Muscle of leg (tissue), 11 donors: ENCODE results near the gene SEL1L. TPM values are rescaled to one million over a fixed set of nuclear protein-coding genes. Genes with fewer than 3 reads are reported as not detected.

ENCODE experiments used
- DNase-seq: peaks from one replicate; pipeline ENCODE4 v3.0.0; 2013
- H3K27ac ChIP-seq: one replicate; pipeline ENCODE4 v1.5.1; 2013; ENCODE audit warnings: mild to moderate bottlenecking, low read length, control low read depth
- H3K27me3 ChIP-seq: one replicate; pipeline ENCODE4 v1.6.1; 2013; ENCODE audit warnings: low read length; ENCODE audit not compliant: control insufficient read depth, insufficient read depth
- H3K36me3 ChIP-seq: one replicate; pipeline ENCODE4 v1.6.1; 2013; ENCODE audit warnings: low read length; ENCODE audit not compliant: control insufficient read depth, insufficient read depth
- H3K4me1 ChIP-seq: one replicate; pipeline ENCODE4 v1.6.1; 2013; ENCODE audit warnings: low read length; ENCODE audit not compliant: control insufficient read depth, insufficient read depth
- H3K4me3 ChIP-seq: one replicate; pipeline ENCODE4 v1.5.1; 2013; ENCODE audit warnings: low read length, control low read depth
- H3K9me3 ChIP-seq: replicated peaks from 2 replicates; pipeline ENCODE4 v1.6.1; 2013; ENCODE audit warnings: low read depth, low read length; ENCODE audit not compliant: control insufficient read depth
- WGBS: methylation state at CpG from one replicate; pipeline ENCODE4 v1.1.5; 2013; ENCODE audit warnings: missing lambda C conversion rate; ENCODE audit not compliant: insufficient coverage; 5-methylcytosine and 5-hydroxymethylcytosine counted together
- polyA plus RNA-seq, 8 donors: library from polyadenylated mRNA; unstranded; fragments of 120-200 nt; gene quantifications; one replicate each; pipeline versions ENCODE4 v1.2.1 to v1.2.3, GENCODE V29; 2013; ENCODE audit warnings: inconsistent platforms in 1 of 8, low replicate concordance in 1 of 8; ENCODE audit not compliant: insufficient read length in 8 of 8, insufficient read depth in 1 of 8
- total RNA-seq: library from RNA; stranded (reverse); fragments of 120-200 nt; gene quantifications from one replicate; pipeline ENCODE4 v1.2.4, GENCODE V29; 2013

Gene SEL1L
- total and polyA plus RNA-seq, 9 donors: 22.2 to 48.1 (median 36.1) TPM

DNA sequence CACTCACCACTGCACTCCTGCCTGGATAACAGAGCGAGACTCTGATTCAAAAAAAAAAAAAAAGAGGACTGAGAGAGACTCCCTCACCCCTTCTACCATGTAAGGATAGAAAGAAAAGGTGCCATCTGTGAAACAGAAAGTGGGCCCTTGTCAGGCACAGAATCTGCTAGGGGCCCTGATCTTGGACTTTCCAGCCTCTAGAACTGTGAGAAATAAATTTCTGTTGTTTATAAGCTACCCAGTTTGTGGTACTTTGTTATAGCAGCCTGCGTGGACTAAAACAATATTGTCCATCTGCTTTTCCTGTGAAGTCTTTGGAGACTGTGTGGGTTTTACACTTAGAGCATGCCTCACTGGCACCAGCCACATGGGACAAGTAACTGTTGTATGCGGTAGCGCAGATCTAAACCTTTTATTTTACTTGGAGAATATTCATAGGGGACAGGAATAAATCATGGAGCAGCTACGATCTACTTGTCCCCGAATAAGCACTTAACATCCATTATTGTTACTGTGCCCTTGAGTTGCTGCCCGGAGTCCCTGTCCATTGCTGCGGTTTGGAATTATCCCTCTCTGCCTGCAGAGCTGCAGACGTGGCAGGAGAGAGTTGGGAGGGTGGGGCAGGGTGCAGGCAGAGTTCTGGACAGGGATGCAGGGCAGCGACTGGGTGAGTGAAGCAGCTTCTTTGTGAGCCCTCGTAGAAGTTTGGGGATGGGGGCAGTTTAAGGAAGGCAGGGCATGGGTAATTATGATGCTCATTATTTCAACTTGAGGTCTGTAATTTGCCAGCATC lies 81.1 kb downstream of the SEL1L start:
- Histone ChIP-seq H3K4me3 (no peak overlapping the region), H3K9me3 (no peaks in the 10 kb centered on the region), H3K4me1 (peaks cover 33% of the 10 kb centered on the region), H3K36me3 (no peaks in the 10 kb centered on the region), H3K27ac (no peak overlapping the region), H3K27me3 (no peaks in the 10 kb centered on the region)
- 65% methylated on average over 4 of the region's 11 CpGs for WGBS
- DNase-seq: peak; percentile 34

DNA sequence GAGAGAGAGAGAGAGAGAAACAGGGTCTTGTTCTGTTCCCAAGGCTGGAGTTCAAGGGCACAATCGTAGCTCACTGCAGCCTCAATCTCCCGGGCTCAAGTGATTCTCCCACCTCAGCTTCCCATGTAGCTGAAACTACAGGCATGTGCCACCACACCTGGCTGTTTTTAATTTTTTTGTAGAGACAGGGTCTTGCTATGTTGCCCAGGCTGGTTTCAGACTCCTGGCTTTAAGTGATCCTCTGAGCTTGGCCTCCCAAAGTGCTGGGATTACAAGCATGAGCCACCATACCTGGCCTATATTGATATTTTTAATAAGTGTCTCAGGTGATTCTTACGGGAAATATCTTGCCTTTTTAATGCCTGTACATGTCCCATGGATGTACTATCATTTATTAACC lies 82.7 kb downstream of the SEL1L start:
- no peak overlapping the region for H3K4me3 ChIP-seq
- peak overlapping the region; percentile 93 for H3K27ac ChIP-seq
- H3K9me3 ChIP-seq: no peaks in the 10 kb centered on the region
- DNase-seq: no peak
- 80% methylated on average over 1 of the region's 3 CpGs for WGBS
- no peaks in the 10 kb centered on the region for H3K36me3 ChIP-seq
- peaks cover 48% of the 10 kb centered on the region for H3K4me1 ChIP-seq
- H3K27me3 ChIP-seq: no peaks in the 10 kb centered on the region

DNA sequence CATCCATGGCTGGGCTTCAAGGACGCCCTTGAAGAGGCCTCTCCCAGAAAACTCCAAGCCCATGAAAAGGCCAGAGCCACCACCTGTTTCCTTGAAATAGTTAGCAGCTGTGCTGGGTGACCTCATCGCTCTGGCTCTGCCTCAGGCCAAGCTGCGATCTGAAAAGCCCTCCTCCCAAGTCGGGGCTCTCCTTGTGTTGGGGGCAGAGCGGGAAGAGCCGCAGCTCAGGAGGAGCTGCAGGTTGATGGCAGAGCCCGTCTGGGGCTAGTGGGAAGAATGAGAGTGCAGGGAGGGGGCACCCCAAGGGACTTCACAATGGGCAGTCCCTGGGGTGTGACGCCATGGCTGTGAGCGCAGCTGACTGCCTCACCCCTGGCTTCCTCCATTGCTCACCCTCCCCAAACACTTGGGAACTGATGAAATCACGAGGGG lies 83.5 kb downstream of the SEL1L start:
- 2% methylated on average over 7 of the region's 10 CpGs for WGBS
- Histone ChIP-seq H3K27me3 (no peaks in the 10 kb centered on the region), H3K9me3 (no peaks in the 10 kb centered on the region), H3K4me3 (peak overlapping the region; percentile 12), H3K36me3 (no peaks in the 10 kb centered on the region), H3K27ac (peak overlapping the region; percentile 93), H3K4me1 (peaks cover 50% of the 10 kb centered on the region)
- peak; percentile 99 for DNase-seq

DNA sequence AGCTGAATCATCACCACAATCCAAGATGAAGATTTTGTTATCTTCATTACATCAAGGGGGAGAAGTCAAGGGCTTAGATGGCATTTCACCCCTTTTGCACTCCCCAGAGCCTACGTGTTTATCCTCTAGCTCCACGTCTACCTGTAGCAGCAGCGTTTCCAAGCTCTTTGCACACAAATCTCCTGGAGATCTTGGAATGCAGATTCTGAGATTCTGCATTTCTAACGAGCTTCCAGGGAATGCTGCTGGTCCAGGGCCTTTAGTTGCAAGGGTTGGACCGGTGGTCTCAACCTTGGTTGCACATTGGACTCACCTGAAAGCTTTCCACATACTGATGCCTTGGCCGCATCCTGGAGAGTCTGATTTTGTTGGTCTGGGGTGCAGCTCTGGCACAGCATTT lies 84.1 kb downstream of the SEL1L start:
- peak overlapping the region; percentile 26 for H3K4me3 ChIP-seq
- WGBS: 29% methylated on average over 5 of the region's 6 CpGs

DNA sequence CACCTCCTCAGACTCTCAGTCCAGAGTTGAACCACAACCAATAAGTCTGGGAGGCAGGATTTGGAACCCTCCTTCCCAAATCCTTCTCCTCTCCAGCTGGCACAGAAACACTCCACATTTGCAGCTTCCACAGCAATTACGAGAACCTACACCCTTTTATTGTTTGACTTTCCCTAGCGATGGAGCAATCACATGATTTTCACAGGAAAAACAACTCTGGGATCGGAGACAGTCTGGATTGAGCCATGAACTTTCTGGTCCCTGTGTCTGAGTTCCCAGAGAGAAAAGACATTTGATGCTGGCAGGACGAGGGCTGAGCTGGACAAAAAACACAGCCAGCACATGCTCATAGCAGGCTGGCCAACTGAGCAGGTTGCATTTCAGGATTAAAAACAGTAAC lies 84.5 kb downstream of the SEL1L start:
- DNase-seq: peak; percentile 97

More for the DNA sequence above, 84.1 kb downstream of the SEL1L start:
- H3K27ac ChIP-seq: peak overlapping the region; percentile 93
- H3K36me3 ChIP-seq: no peaks in the 10 kb centered on the region
- no peaks in the 10 kb centered on the region for H3K27me3 ChIP-seq
- no peak for DNase-seq
- no peaks in the 10 kb centered on the region for H3K9me3 ChIP-seq
- peaks cover 50% of the 10 kb centered on the region for H3K4me1 ChIP-seq

DNA sequence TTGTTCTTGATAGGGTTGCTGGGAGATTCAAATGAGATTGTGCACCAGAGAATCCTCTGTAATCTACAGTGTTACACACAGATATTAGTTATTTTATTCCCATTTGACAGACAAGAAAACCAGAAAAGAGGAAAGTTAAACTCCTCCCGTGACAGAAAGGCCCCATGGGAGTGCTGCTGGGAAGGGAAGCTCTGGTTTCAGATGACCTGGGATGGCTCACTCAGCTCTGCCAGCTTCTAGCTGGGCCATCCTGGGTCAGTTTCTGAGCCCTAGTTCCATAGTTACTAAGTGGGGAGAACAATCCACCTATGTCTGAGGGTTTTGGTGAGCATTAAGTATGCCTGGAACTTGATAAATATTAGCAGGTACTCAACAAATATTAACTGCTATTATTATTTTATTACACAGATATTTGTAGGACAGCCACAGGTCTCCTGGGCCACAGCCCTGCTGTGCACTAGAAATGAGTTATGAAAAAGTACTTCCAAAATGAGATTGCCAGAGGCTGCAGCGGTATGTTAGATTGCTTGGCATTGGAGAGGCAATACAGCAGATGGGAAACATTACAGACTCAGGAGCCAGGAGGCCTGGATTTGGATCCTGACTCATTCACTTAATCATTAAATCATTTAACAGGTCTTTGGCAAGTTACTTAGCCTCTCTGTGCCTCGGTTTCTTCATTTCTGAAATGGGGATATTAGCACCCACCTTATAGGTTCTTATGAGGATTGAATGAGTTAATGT lies 86.5 kb downstream of the SEL1L start:
- whole genome bisulfite sequencing: 0% methylated on average over 1 of the region's 3 CpGs
- Histone ChIP-seq H3K27ac (peak overlapping the region; percentile 59), H3K4me1 (peaks cover 40% of the 10 kb centered on the region), H3K27me3 (peaks cover 2% of the 10 kb centered on the region), H3K4me3 (no peak overlapping the region), H3K36me3 (no peaks in the 10 kb centered on the region), H3K9me3 (no peaks in the 10 kb centered on the region)
- DNase-seq: peak; percentile 82

More for the DNA sequence above, 84.5 kb downstream of the SEL1L start:
- H3K36me3 ChIP-seq: no peaks in the 10 kb centered on the region
- WGBS: 10% methylated on average over 2 of the region's 4 CpGs
- peak overlapping the region; percentile 93 for H3K27ac ChIP-seq
- no peaks in the 10 kb centered on the region for H3K9me3 ChIP-seq
- H3K27me3 ChIP-seq: no peaks in the 10 kb centered on the region
- H3K4me1 ChIP-seq: peaks cover 50% of the 10 kb centered on the region
- peak overlapping the region; percentile 26 for H3K4me3 ChIP-seq

DNA sequence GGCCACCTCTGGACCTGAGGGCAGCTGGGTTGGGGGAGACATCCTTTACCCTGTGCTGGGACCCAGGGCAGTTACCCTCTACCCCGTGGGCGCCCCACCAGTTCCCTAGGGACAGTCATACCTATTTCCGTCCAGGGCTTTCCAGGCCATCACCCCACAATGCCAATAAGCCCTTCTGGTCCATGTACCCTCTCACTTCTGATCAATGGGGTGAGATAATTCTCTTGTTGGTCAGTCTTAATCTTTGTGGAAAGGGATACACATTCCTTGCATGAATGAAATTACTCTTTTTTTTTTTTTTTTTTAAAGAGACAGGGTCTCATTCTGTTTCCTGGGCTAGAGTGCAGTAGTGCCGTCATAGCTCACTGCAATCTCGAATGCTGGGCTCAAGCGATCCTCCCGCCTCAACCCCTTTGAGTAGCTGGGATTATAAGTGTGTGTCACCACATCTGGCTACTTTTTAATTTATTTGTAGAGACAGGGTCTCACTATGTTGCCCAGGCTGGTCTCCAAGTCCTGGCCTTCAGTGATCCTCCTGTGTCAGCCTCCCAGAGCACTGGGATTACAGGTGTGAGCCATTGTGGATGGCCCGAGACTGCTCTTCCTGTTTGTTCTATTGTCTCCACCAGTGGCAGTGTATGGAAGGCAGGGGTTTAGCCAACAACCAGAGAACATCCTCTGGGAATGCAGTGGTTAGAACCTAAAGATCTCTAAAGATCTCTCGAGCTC lies 87.2 kb downstream of the SEL1L start:
- WGBS: no CpG with 5 or more reads among the region's 9 CpGs
- H3K4me3 ChIP-seq: no peak overlapping the region
- peaks cover 40% of the 10 kb centered on the region for H3K4me1 ChIP-seq
- H3K27me3 ChIP-seq: peaks cover 2% of the 10 kb centered on the region
- H3K9me3 ChIP-seq: no peaks in the 10 kb centered on the region
- no peak for DNase-seq
- H3K27ac ChIP-seq: peak overlapping the region; percentile 59
- H3K36me3 ChIP-seq: no peaks in the 10 kb centered on the region

DNA sequence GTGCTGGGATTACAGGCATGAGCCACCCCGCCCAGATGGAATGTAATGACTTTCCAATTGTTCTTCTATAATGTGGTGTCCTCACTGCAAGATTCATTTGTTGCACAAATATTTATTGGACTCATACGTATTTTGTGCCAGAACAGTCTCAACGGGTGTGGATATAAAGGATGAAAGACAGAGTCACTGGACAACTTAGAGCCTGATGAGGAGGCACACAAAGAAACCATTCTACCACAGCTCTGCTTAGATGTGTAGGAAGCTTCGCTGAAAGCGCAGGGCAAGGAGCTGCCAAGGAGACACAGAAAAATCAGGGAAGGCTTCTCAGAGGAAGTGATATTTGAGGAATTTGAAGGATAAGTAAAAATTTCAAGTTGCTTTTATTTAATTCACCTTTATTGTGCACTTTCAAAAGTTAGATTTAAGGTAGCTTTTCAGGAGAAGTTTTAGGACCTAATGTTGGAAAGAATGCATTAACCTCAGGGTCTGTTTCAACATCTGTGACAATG lies 92.0 kb downstream of the SEL1L start:
- WGBS: no CpG with 5 or more reads among the region's 5 CpGs

DNA sequence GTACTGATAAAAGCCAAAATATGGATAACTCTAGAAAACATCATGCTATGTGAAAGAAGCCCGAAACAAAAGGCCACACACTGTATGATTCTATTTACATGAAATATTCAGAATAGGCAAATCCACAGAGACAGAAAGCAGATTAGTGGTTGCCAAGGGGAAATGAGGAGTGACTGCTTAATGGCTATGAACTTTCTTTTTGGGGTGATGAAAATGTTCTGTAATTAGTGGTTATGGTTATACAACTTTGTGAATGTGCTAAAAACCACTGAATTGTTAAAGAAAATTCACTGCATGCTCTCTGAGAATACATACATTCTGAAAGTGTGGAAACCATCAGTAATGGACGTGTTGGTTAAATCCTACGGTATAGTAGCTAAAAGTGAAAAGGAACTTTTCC lies 93.6 kb downstream of the SEL1L start:
- Histone ChIP-seq H3K27me3 (peaks cover 22% of the 10 kb centered on the region), H3K9me3 (no peaks in the 10 kb centered on the region), H3K27ac (no peak overlapping the region), H3K4me1 (peaks cover 12% of the 10 kb centered on the region), H3K36me3 (no peaks in the 10 kb centered on the region), H3K4me3 (no peak overlapping the region)
- DNase-seq: no peak
- 80% methylated on average over 1 of the region's 3 CpGs for WGBS

More for the DNA sequence above, 92.0 kb downstream of the SEL1L start:
- H3K27me3 ChIP-seq: peaks cover 11% of the 10 kb centered on the region
- H3K4me1 ChIP-seq: peaks cover 11% of the 10 kb centered on the region
- no peaks in the 10 kb centered on the region for H3K9me3 ChIP-seq
- H3K27ac ChIP-seq: no peak overlapping the region
- no peak for DNase-seq
- H3K4me3 ChIP-seq: no peak overlapping the region
- H3K36me3 ChIP-seq: no peaks in the 10 kb centered on the region

DNA sequence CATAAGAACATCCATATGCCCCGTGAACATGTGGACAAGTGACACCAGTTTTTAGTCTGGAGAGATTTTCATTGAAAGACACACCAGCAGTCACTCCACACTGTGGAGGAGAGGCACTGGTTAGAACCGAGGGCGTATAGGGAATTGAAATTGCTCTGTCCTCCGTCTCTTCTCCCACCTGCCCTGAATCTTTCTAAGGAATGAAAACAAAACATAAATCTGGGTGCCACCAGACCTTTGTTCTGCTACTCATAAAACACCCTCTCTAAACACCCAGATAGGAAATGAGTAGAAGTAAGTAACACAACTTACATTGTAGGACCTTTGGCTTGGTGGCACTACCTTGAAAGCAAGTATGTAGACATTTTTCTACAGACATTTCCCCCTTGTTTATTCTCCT lies 96.4 kb downstream of the SEL1L start:
- no peak overlapping the region for H3K4me3 ChIP-seq
- H3K27me3 ChIP-seq: peaks cover 25% of the 10 kb centered on the region
- no peak overlapping the region for H3K27ac ChIP-seq

More for the DNA sequence above, 96.4 kb downstream of the SEL1L start:
- WGBS: no CpG with 5 or more reads among the region's 4 CpGs
- no peak for DNase-seq
- no peaks in the 10 kb centered on the region for H3K36me3 ChIP-seq
- peaks cover 31% of the 10 kb centered on the region for H3K4me1 ChIP-seq
- H3K9me3 ChIP-seq: no peaks in the 10 kb centered on the region
